HepG2 (cell line): Measurements from ENCODE around the gene JDP2. TPM values are rescaled to one million over a fixed set of nuclear protein-coding genes. Genes with fewer than 3 reads are reported as not detected.
A peak's percentile ranks its signal among the peaks of the same experiment; 100 is the strongest.

ENCODE experiments used
- ADNP ChIP-seq: sonication (generic); formaldehyde crosslinking; IDR thresholded peaks from 2 replicates; pipeline ENCODE4 v1.4.0; 2020; ENCODE audit warnings: missing genetic modification reagents
- CREB1 ChIP-seq, 2 experiments: fragments of 450-650 bp in 1 of 2; IDR thresholded peaks; 2 replicates each; pipeline ENCODE4 v1.6.1; 2016 to 2017; ENCODE audit warnings: control low read depth in 1 of 2, mild to moderate bottlenecking in 1 of 2, missing compliant biosample characterization in 1 of 2, missing genetic modification characterization in 1 of 2
- MIXL1 ChIP-seq: IDR thresholded peaks from 2 replicates; pipeline ENCODE4 v1.6.1; 2016
- SP2 ChIP-seq: sonication (generic); formaldehyde crosslinking; IDR thresholded peaks from 2 replicates; pipeline ENCODE4 v1.5.1; 2020; ENCODE audit warnings: mild to moderate bottlenecking, missing genetic modification reagents
- STAT5B ChIP-seq: sonication (generic); formaldehyde crosslinking; IDR thresholded peaks from 2 replicates; pipeline ENCODE4 v1.4.0; 2020; ENCODE audit warnings: missing genetic modification reagents
- TBL1XR1 ChIP-seq: fragments of 150-350 bp; IDR thresholded peaks from 2 replicates; pipeline ENCODE4 v1.6.1; 2014; ENCODE audit warnings: borderline replicate concordance, low read length; ENCODE audit not compliant: partially characterized antibody
- ZC3H13 ChIP-seq: sonication (generic); formaldehyde crosslinking; IDR thresholded peaks from 2 replicates; pipeline ENCODE4 v1.8.1; 2023; ENCODE audit warnings: mild to moderate bottlenecking, missing genetic modification reagents, moderate library complexity
- ZFP36L1 ChIP-seq: sonication (generic); formaldehyde crosslinking; IDR thresholded peaks from 2 replicates; pipeline ENCODE4 v1.8.0; 2022; ENCODE audit warnings: mild to moderate bottlenecking, missing genetic modification reagents, moderate library complexity
- ZIK1 ChIP-seq: sonication (generic); formaldehyde crosslinking; IDR thresholded peaks from 2 replicates; pipeline ENCODE4 v1.5.0; 2020; ENCODE audit warnings: mild to moderate bottlenecking, low read depth, missing genetic modification reagents, borderline replicate concordance
- ZNF337 ChIP-seq: sonication (generic); formaldehyde crosslinking; IDR thresholded peaks from 2 replicates; pipeline ENCODE4 v1.5.1; 2020; ENCODE audit warnings: missing genetic modification reagents, low read depth, mild to moderate bottlenecking, borderline replicate concordance
- ZNF383 ChIP-seq: sonication (generic); formaldehyde crosslinking; IDR thresholded peaks from 2 replicates; pipeline ENCODE4 v1.4.0; 2020; ENCODE audit warnings: missing genetic modification reagents, mild to moderate bottlenecking, borderline replicate concordance
- ZNF460 ChIP-seq: sonication (generic); formaldehyde crosslinking; IDR thresholded peaks from 2 replicates; pipeline ENCODE4 v1.5.1; 2020; ENCODE audit warnings: missing genetic modification reagents, mild to moderate bottlenecking, borderline replicate concordance
- ZNF652 ChIP-seq: IDR thresholded peaks from 2 replicates; pipeline ENCODE4 v1.6.1; 2016; ENCODE audit warnings: low read depth, borderline replicate concordance
- ZNF772 ChIP-seq: sonication (generic); formaldehyde crosslinking; IDR thresholded peaks from 2 replicates; pipeline ENCODE4 v1.5.0; 2020; ENCODE audit warnings: mild to moderate bottlenecking, missing genetic modification reagents
- polyA plus RNA-seq, 8 experiments: library from polyadenylated mRNA; depleted of rRNA in 3 of 8; stranded (reverse) in 7 of 8; unstranded in 1 of 8; fragments of >200 nt; fragmentation: Illumina TruSeq in 4 of 8; extraction: Trizol in 4 of 8; gene quantifications; 2 replicates each; pipeline versions ENCODE4 v1.2.1 to v1.2.3, GENCODE V29; 2011 to 2016; ENCODE audit warnings: low read depth in 4 of 8, missing spikeins in 1 of 8, mixed read lengths in 1 of 8; ENCODE audit not compliant: insufficient read depth in 1 of 8
- total RNA-seq, 5 experiments: library from RNA; depleted of rRNA; stranded (reverse); fragments of >200 nt; fragmentation: Illumina TruSeq; extraction: Trizol; gene quantifications; 2 replicates each; pipeline ENCODE4 v1.2.3, GENCODE V29; 2016; ENCODE audit warnings: low read depth in 1 of 5
- TF ChIP-seq, protein P1 (sequence below): IDR thresholded peaks from 2 replicates; pipeline ENCODE4 v1.6.1; 2016; ENCODE audit warnings: mild to moderate bottlenecking
- TF ChIP-seq, protein P2 (sequence below): sonication (generic); formaldehyde crosslinking; IDR thresholded peaks from 2 replicates; pipeline ENCODE4 v1.4.0; 2020; ENCODE audit warnings: missing genetic modification reagents, borderline replicate concordance
- TF ChIP-seq, protein P3 (sequence below): sonication (generic); formaldehyde crosslinking; IDR thresholded peaks from 2 replicates; pipeline ENCODE4 v1.8.1; 2023; ENCODE audit warnings: mild to moderate bottlenecking, missing genetic modification reagents, borderline replicate concordance
- TF ChIP-seq, protein P4 (sequence below): sonication (generic); formaldehyde crosslinking; IDR thresholded peaks from 2 replicates; pipeline ENCODE4 v1.8.0; 2022; ENCODE audit warnings: mild to moderate bottlenecking, missing genetic modification reagents, moderate library complexity
- TF ChIP-seq, protein P5 (sequence below): sonication (generic); formaldehyde crosslinking; IDR thresholded peaks from 2 replicates; pipeline ENCODE4 v1.4.0; 2020; ENCODE audit warnings: mild to moderate bottlenecking, missing genetic modification reagents
- TF ChIP-seq, protein P6 (sequence below): sonication (generic); formaldehyde crosslinking; IDR thresholded peaks from 2 replicates; pipeline ENCODE4 v1.5.0; 2020; ENCODE audit warnings: missing genetic modification reagents
- TF ChIP-seq, protein P7 (sequence below): sonication (generic); formaldehyde crosslinking; IDR thresholded peaks from 2 replicates; pipeline ENCODE4 v1.5.1; 2020; ENCODE audit warnings: missing genetic modification reagents, mild to moderate bottlenecking, borderline replicate concordance

Gene JDP2
- total and polyA plus RNA-seq, 2 of the 13 experiments (the other 11 are each of a cell fraction or from before 2014, with no cell fraction given): 8.0 to 8.9 TPM

DNA sequence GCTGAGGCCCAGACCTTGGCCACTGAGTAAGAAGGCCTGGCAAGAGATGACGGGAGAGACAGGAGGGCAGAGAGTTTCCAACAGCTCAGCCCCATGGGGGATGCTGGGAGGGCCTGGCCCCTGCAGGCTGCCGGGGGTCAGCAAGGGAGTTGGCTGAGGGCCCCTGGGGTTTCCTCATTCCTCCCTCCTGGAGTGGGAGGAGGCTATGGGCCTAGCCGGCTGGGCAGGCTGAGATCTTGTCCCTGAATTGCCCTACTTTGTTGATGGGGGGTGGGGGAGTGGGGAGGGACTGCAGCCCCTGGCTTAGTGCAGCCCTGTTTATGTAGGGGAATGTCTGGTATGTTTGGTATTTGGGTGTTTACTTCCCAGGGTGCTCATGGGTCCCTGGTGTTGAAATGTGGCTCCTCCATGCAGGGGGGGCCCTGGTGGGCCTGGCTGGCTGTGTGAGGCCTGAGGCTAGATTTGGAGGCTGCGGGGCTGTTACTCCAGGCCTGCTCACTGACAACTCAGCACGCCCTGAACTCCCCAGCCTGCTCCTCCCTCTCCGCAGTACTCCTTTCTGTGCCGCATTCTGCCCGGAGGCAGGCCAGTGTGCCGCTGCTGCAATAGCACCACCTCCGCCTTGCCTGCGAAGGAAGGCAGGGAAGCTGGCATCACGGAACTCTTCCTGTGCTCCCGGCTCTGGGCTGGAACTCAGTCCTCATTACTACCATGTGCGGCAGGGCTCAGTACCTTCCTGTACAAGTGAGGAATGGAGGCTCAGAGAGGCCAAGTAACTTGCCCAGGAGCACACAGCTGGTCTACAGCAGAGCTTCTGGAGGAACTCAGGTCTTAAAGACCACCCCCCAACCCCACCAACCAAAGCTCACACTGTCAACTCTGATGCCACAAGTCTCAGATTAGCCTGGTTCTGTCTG lies 25.3 kb downstream of the JDP2 start (continued):
- TF ChIP-seq, protein P1, sequence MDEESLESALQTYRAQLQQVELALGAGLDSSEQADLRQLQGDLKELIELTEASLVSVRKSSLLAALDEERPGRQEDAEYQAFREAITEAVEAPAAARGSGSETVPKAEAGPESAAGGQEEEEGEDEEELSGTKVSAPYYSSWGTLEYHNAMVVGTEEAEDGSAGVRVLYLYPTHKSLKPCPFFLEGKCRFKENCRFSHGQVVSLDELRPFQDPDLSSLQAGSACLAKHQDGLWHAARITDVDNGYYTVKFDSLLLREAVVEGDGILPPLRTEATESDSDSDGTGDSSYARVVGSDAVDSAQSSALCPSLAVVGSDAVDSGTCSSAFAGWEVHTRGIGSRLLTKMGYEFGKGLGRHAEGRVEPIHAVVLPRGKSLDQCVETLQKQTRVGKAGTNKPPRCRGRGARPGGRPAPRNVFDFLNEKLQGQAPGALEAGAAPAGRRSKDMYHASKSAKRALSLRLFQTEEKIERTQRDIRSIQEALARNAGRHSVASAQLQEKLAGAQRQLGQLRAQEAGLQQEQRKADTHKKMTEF (CRISPR knock-in tag): 0 out of 2 replicates have a peak, but pooled peaks have one; percentile 30
- TF ChIP-seq MIXL1 (CRISPR knock-in tag) (no peak), ZNF460 (CRISPR knock-in tag) (no peak), ZNF652 (CRISPR knock-in tag) (no peak), ADNP (CRISPR knock-in tag) (no peak), STAT5B (no peak), ZNF772 (CRISPR knock-in tag) (no peak), ZNF383 (CRISPR knock-in tag) (no peak), ZC3H13 (CRISPR knock-in tag) (no peak), CREB1 (IDR thresholded peaks at IDR 0.05) (no peak), CREB1 (CRISPR knock-in tag; IDR thresholded peaks at IDR 0.05) (no peak), ZFP36L1 (CRISPR knock-in tag) (no peak), ZNF337 (CRISPR knock-in tag) (no peak), TBL1XR1 (no peak), SP2 (CRISPR knock-in tag) (no peak), ZIK1 (CRISPR knock-in tag) (no peak)
- TF ChIP-seq, protein P2, sequence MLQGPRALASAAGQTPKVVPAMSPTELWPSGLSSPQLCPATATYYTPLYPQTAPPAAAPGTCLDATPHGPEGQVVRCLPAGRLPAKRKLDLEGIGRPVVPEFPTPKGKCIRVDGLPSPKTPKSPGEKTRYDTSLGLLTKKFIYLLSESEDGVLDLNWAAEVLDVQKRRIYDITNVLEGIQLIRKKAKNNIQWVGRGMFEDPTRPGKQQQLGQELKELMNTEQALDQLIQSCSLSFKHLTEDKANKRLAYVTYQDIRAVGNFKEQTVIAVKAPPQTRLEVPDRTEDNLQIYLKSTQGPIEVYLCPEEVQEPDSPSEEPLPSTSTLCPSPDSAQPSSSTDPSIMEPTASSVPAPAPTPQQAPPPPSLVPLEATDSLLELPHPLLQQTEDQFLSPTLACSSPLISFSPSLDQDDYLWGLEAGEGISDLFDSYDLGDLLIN (CRISPR knock-in tag): no peak
- TF ChIP-seq, protein P3, sequence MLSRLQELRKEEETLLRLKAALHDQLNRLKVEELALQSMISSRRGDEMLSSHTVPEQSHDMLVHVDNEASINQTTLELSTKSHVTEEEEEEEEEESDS (CRISPR knock-in tag): no peak
- TF ChIP-seq, protein P4, sequence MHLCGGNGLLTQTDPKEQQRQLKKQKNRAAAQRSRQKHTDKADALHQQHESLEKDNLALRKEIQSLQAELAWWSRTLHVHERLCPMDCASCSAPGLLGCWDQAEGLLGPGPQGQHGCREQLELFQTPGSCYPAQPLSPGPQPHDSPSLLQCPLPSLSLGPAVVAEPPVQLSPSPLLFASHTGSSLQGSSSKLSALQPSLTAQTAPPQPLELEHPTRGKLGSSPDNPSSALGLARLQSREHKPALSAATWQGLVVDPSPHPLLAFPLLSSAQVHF: no peak
- TF ChIP-seq, protein P5, sequence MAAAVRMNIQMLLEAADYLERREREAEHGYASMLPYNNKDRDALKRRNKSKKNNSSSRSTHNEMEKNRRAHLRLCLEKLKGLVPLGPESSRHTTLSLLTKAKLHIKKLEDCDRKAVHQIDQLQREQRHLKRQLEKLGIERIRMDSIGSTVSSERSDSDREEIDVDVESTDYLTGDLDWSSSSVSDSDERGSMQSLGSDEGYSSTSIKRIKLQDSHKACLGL (CRISPR knock-in tag): no peak
- TF ChIP-seq, protein P6, sequence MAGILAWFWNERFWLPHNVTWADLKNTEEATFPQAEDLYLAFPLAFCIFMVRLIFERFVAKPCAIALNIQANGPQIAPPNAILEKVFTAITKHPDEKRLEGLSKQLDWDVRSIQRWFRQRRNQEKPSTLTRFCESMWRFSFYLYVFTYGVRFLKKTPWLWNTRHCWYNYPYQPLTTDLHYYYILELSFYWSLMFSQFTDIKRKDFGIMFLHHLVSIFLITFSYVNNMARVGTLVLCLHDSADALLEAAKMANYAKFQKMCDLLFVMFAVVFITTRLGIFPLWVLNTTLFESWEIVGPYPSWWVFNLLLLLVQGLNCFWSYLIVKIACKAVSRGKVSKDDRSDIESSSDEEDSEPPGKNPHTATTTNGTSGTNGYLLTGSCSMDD: no peak
- TF ChIP-seq, protein P7, sequence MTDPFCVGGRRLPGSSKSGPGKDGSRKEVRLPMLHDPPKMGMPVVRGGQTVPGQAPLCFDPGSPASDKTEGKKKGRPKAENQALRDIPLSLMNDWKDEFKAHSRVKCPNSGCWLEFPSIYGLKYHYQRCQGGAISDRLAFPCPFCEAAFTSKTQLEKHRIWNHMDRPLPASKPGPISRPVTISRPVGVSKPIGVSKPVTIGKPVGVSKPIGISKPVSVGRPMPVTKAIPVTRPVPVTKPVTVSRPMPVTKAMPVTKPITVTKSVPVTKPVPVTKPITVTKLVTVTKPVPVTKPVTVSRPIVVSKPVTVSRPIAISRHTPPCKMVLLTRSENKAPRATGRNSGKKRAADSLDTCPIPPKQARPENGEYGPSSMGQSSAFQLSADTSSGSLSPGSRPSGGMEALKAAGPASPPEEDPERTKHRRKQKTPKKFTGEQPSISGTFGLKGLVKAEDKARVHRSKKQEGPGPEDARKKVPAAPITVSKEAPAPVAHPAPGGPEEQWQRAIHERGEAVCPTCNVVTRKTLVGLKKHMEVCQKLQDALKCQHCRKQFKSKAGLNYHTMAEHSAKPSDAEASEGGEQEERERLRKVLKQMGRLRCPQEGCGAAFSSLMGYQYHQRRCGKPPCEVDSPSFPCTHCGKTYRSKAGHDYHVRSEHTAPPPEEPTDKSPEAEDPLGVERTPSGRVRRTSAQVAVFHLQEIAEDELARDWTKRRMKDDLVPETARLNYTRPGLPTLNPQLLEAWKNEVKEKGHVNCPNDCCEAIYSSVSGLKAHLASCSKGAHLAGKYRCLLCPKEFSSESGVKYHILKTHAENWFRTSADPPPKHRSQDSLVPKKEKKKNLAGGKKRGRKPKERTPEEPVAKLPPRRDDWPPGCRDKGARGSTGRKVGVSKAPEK (CRISPR knock-in tag): no peak
